ENCODE data around the gene TNFRSF14.

Gene TNFRSF14

DNA sequence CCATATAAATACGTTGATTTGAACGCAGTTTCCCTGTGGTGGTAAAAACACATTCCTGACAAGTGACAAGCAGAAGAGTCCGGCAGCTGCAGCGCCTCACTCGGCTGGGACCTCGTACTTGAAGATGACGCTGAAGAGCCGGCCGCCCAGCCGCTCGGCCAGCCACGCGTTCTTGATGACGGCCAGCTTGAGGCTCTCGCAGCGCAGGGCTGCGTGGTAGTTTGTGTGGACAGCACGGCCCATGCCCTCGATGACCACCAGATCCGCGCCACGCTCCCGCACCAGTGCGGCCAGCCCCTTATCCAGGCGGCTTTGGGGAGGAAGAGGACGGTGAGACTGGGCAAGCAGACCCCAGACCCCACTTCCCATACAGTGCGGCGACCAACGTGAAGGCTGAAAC, 47.4 kb upstream of the TNFRSF14 start:
- TF ChIP-seq FOXM1 (IDR thresholded peaks at IDR 0.05; ENCODE audit: borderline replicate concordance, low read depth) (no peak), TAF1 (IDR thresholded peaks at IDR 0.05; ENCODE audit: low read depth) (no peak), EGR1 (IDR thresholded peaks at IDR 0.05) (no peak), YY1 (IDR thresholded peaks at IDR 0.05; ENCODE audit: low read depth) (no peak), TEAD4 (IDR thresholded peaks at IDR 0.05) (no peak), NFIC (IDR thresholded peaks at IDR 0.05) (no peak), TCF12 (IDR thresholded peaks at IDR 0.05; ENCODE audit: low read depth) (no peak), EP300 (IDR thresholded peaks at IDR 0.05; ENCODE audit: borderline replicate concordance) (no peak), RAD21 (IDR thresholded peaks at IDR 0.05; ENCODE audit: low read depth) (no peak), CREB1 (IDR thresholded peaks at IDR 0.05; ENCODE audit: low read depth) (no peak), ZBTB7A (IDR thresholded peaks at IDR 0.05; ENCODE audit: low read depth) (no peak), CEBPB (IDR thresholded peaks at IDR 0.05) (no peak)
- TF ChIP-seq, protein P1, sequence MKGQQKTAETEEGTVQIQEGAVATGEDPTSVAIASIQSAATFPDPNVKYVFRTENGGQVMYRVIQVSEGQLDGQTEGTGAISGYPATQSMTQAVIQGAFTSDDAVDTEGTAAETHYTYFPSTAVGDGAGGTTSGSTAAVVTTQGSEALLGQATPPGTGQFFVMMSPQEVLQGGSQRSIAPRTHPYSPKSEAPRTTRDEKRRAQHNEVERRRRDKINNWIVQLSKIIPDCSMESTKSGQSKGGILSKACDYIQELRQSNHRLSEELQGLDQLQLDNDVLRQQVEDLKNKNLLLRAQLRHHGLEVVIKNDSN (IDR thresholded peaks at IDR 0.05): no peak
- TF ChIP-seq, protein P2, sequence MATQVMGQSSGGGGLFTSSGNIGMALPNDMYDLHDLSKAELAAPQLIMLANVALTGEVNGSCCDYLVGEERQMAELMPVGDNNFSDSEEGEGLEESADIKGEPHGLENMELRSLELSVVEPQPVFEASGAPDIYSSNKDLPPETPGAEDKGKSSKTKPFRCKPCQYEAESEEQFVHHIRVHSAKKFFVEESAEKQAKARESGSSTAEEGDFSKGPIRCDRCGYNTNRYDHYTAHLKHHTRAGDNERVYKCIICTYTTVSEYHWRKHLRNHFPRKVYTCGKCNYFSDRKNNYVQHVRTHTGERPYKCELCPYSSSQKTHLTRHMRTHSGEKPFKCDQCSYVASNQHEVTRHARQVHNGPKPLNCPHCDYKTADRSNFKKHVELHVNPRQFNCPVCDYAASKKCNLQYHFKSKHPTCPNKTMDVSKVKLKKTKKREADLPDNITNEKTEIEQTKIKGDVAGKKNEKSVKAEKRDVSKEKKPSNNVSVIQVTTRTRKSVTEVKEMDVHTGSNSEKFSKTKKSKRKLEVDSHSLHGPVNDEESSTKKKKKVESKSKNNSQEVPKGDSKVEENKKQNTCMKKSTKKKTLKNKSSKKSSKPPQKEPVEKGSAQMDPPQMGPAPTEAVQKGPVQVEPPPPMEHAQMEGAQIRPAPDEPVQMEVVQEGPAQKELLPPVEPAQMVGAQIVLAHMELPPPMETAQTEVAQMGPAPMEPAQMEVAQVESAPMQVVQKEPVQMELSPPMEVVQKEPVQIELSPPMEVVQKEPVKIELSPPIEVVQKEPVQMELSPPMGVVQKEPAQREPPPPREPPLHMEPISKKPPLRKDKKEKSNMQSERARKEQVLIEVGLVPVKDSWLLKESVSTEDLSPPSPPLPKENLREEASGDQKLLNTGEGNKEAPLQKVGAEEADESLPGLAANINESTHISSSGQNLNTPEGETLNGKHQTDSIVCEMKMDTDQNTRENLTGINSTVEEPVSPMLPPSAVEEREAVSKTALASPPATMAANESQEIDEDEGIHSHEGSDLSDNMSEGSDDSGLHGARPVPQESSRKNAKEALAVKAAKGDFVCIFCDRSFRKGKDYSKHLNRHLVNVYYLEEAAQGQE (IDR thresholded peaks at IDR 0.05; ENCODE audit: low read depth): no peak
- TF ChIP-seq, protein P3, sequence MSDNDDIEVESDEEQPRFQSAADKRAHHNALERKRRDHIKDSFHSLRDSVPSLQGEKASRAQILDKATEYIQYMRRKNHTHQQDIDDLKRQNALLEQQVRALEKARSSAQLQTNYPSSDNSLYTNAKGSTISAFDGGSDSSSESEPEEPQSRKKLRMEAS (IDR thresholded peaks at IDR 0.05): no peak

DNA sequence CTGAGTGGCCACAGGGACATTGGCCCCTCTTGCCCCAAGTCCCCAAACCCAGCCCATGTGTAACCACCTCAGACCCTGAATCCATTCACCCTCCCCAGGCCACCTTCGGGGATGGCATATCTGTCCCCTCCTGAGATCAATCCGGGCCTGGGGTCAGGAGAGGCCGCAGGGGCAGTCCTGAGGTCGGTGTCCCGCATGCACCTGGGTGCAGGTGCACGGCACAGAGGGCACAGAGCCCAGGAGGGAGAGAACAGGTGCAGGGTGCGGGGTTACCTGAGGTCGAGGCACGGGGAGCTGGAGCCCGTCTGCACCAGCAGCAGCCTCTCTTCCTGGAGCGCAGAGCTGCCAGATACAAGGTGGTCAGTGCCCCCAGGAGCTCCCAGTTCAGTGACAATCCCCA, 46.6 kb upstream of the TNFRSF14 start:
- TF ChIP-seq, protein P2 (IDR thresholded peaks at IDR 0.05; ENCODE audit: low read depth): no peak
- TF ChIP-seq CEBPB (IDR thresholded peaks at IDR 0.05) (no peak), TAF1 (IDR thresholded peaks at IDR 0.05; ENCODE audit: low read depth) (no peak), FOXM1 (IDR thresholded peaks at IDR 0.05; ENCODE audit: borderline replicate concordance, low read depth) (no peak), TCF12 (IDR thresholded peaks at IDR 0.05; ENCODE audit: low read depth) (no peak), YY1 (IDR thresholded peaks at IDR 0.05; ENCODE audit: low read depth) (no peak), ZBTB7A (IDR thresholded peaks at IDR 0.05; ENCODE audit: low read depth) (no peak)
- TF ChIP-seq, protein P3 (IDR thresholded peaks at IDR 0.05): no peak
- TF ChIP-seq, protein P1 (IDR thresholded peaks at IDR 0.05): no peak

DNA sequence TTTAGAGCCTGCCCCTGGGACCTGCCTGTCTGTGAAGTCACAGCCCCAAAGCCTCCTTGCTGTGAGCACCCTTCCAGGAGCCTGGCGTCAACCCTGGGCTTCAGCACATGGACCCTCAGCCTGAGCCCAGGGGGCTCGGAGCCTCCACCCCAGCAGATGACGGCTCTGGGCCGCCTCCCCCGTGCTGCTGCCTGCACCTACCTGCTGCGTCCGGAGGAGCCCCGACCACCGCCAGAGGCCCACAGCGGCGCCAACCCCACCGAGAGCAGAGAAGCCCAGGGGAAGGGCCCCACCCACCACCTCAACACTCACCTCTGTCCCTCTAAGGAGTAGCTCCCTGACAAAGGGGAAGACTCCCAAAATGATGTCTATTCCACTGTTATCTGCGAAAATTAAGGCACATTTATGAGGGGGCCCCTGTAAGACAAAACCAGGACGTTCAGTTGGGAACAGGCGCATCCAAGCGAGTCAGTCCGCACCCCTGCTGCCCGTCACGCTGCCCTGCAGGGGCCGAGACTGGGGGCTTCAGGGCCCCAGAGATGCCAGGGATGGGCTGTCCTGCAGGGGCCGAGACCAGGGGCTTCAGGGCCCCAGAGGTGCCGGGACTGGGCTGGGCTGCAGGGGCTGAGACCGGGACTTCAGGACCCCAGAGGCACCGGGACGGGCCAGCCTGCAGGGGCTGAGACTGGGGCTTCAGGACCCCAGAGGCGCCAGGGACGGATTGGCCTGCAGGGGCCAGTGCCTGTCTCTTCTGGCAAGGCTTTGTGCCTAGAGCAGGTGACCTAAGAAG, 45.6 kb upstream of the TNFRSF14 start:
- TF ChIP-seq EGR1 (IDR thresholded peaks at IDR 0.05) (no peak), TEAD4 (IDR thresholded peaks at IDR 0.05) (no peak), RAD21 (IDR thresholded peaks at IDR 0.05; ENCODE audit: low read depth) (no peak), ZBTB7A (IDR thresholded peaks at IDR 0.05; ENCODE audit: low read depth) (no peak), CEBPB (IDR thresholded peaks at IDR 0.05) (no peak), TAF1 (IDR thresholded peaks at IDR 0.05; ENCODE audit: low read depth) (no peak), EP300 (IDR thresholded peaks at IDR 0.05; ENCODE audit: borderline replicate concordance) (no peak), CREB1 (IDR thresholded peaks at IDR 0.05; ENCODE audit: low read depth) (no peak), FOXM1 (IDR thresholded peaks at IDR 0.05; ENCODE audit: borderline replicate concordance, low read depth) (no peak), NFIC (IDR thresholded peaks at IDR 0.05) (no peak)
- TF ChIP-seq, protein P1 (IDR thresholded peaks at IDR 0.05): no peak
- TF ChIP-seq, protein P3 (IDR thresholded peaks at IDR 0.05): no peak
- TF ChIP-seq, protein P2 (IDR thresholded peaks at IDR 0.05; ENCODE audit: low read depth): no peak
